ENCODE results near the gene GTF2H1. TPM values are rescaled to one million over a fixed set of nuclear protein-coding genes. Genes with fewer than 3 reads are reported as not detected.
"Not testable (repeated sequence)": the region's sequence is repeated elsewhere in the genome, so short reads cannot be mapped to it uniquely, and the experiment has no call there.

Gene GTF2H1
- total and polyA plus RNA-seq, 8 donors = 30.6 to 73.3 (median 64.5) TPM

GRCh38 chr11:18395735-18396504 lies 73.6 kb downstream of the GTF2H1 start:
- Histone ChIP-seq H3K36me3 (peaks cover 0 to 46% of the 10 kb centered on the region in 2 donors), H3K4me1 (peaks cover 7 to 48% of the 10 kb centered on the region in 2 donors), H3K27ac (peak overlapping the region; percentile 96), H3K27me3 (no peaks in the 10 kb centered on the region), H3K4me3 (peak overlapping the region; percentile 80 to 87), H3K9me3 (no peaks in the 10 kb centered on the region)
- ATAC-seq (peak; percentile 88), DNase-seq (peak; percentile 98 to 100 (median 100))
- TF ChIP-seq CTCF (IDR thresholded peaks at IDR 0.05) = no peak
- intact Hi-C loops (cut with DNase I) = no loop called here

GRCh38 chr11:18397921-18398320 lies 75.6 kb downstream of the GTF2H1 start:
- Histone ChIP-seq H3K9me3 (no peaks in the 10 kb centered on the region), H3K4me3 (no peak overlapping the region), H3K36me3 (peaks cover 0 to 67% of the 10 kb centered on the region in 2 donors), H3K4me1 (peaks cover 7 to 37% of the 10 kb centered on the region in 2 donors), H3K27ac (no peak overlapping the region), H3K27me3 (no peaks in the 10 kb centered on the region)
- intact Hi-C loops (cut with DNase I) = no loop called here
- DNase-seq (no peak), ATAC-seq (no peak)
- no peak for TF ChIP-seq CTCF (IDR thresholded peaks at IDR 0.05)

- Histone ChIP-seq H3K36me3 (peaks cover 0 to 98% of the 10 kb centered on the region in 2 donors), H3K4me1 (peaks cover 0 to 25% of the 10 kb centered on the region in 2 donors)
- DNase-seq; intact Hi-C loops (cut with DNase I); ATAC-seq; H3K9me3 ChIP-seq; H3K27ac ChIP-seq; H3K4me3 ChIP-seq; H3K27me3 ChIP-seq: not testable (repeated sequence)
Measured at GRCh38 chr11:18401077-18401476, 78.7 kb downstream of the GTF2H1 start.

GRCh38 chr11:18404062-18404461 lies 81.7 kb downstream of the GTF2H1 start:
- TF ChIP-seq CTCF (IDR thresholded peaks at IDR 0.05) = no peak
- Histone ChIP-seq H3K27ac (no peak overlapping the region), H3K4me1 (peaks cover 0 to 3% of the 10 kb centered on the region in 2 donors), H3K27me3 (no peaks in the 10 kb centered on the region), H3K4me3 (no peak overlapping the region), H3K36me3 (peaks cover 0 to 100% of the 10 kb centered on the region in 2 donors), H3K9me3 (no peaks in the 10 kb centered on the region)
- intact Hi-C loops (cut with DNase I) = no loop called here
- no peak for DNase-seq
- ATAC-seq = no peak

- H3K27ac ChIP-seq; H3K4me3 ChIP-seq; intact Hi-C loops (cut with DNase I); H3K4me1 ChIP-seq; H3K27me3 ChIP-seq; DNase-seq; H3K9me3 ChIP-seq: not testable (repeated sequence)
- peak; percentile 28 for ATAC-seq
- H3K36me3 ChIP-seq = peaks cover 0 to 68% of the 10 kb centered on the region in 2 donors
Measured at GRCh38 chr11:18407400-18407799, 85.0 kb downstream of the GTF2H1 start.

- DNase-seq (no peak), ATAC-seq (no peak)
- Histone ChIP-seq H3K9me3 (no peaks in the 10 kb centered on the region), H3K27ac (no peak overlapping the region), H3K36me3 (peaks cover 0 to 54% of the 10 kb centered on the region in 2 donors), H3K4me1 (no peaks in the 10 kb centered on the region), H3K4me3 (no peak overlapping the region), H3K27me3 (no peaks in the 10 kb centered on the region)
- intact Hi-C loops (cut with DNase I) = no loop called here
- TF ChIP-seq CTCF (IDR thresholded peaks at IDR 0.05) = no peak
Measured at GRCh38 chr11:18408558-18409291, 86.4 kb downstream of the GTF2H1 start.
